ENCODE measurements around the gene HEATR5A.
"Not testable (repeated sequence)": the region's sequence is repeated elsewhere in the genome, so short reads cannot be mapped to it uniquely, and the experiment has no call there.

HEATR5A gene

DNA sequence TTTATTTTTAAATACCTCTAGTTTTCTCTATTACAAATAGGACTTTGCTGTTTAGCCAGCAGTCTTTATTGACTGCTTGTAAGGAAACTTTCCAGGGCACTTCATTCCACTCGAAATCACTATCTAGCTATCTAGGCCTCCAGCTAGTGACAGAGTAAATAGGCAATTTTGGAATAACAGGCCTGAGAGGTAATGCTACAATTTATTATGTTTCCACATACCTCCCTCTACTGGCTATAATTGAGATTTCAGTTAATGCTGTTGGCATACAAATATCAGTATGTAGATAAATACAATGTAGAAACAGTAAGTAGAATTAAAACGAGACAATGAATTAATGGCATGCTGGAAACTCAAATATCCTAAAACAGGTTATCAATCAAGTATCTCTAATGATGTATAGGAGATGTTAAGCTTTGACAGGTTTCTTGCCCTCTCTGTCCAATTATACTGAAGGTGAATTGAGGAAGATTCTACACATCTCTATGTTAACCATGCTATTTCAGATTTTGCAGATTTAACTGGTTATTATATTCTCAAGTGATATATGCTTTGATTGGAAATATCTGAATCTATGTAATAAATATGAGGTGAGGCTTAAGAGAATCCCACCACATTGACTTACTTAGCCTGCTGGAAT is 29.7 kb upstream of the HEATR5A start:
- TF ChIP-seq, protein P1, sequence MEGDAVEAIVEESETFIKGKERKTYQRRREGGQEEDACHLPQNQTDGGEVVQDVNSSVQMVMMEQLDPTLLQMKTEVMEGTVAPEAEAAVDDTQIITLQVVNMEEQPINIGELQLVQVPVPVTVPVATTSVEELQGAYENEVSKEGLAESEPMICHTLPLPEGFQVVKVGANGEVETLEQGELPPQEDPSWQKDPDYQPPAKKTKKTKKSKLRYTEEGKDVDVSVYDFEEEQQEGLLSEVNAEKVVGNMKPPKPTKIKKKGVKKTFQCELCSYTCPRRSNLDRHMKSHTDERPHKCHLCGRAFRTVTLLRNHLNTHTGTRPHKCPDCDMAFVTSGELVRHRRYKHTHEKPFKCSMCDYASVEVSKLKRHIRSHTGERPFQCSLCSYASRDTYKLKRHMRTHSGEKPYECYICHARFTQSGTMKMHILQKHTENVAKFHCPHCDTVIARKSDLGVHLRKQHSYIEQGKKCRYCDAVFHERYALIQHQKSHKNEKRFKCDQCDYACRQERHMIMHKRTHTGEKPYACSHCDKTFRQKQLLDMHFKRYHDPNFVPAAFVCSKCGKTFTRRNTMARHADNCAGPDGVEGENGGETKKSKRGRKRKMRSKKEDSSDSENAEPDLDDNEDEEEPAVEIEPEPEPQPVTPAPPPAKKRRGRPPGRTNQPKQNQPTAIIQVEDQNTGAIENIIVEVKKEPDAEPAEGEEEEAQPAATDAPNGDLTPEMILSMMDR (IDR thresholded peaks at IDR 0.05; ENCODE audit: extremely low read depth, missing control alignments) = peak; percentile 47
- peak; percentile 25 for DNase-seq (ENCODE audit: low spot score)

DNA sequence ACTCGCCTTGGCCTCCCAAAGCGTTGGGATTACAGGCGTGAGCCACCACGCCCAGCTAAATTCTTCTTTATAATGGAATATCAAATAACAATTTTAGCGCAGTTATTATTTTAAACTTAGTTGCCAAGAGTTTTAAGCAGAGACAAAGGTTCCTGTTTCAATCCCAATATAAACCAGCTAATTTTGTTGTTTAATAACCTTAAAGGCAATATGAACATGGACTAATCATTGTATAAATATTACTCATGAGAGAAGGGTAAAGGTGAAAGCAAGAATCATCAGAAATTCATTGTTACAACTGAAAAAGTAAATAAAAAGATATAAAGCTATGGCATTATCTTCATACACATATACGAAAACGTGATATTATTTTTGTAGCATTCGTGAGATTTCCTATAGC is 28.8 kb upstream of the HEATR5A start:
- DNase-seq (ENCODE audit: low spot score) = no peak
- TF ChIP-seq, protein P1 (IDR thresholded peaks at IDR 0.05; ENCODE audit: extremely low read depth, missing control alignments) = no peak

DNA sequence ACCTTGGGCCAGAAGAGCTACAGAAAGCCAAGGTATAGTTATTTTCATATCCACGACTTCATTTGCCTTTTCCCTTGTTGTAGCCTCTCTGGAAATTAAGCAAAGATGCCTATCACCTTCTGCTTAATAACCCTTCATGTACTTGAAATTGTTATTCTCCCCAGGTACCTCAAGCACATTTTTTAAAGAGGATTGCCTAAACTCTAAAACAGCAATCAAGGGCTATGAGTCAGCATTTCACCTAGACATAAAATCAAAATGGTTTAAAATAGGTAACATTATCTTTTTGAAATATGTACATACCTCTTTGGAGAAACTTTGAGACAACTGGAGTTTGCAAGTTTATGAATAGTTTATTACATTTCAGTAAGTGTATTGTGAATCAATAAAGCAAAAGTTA is 25.4 kb upstream of the HEATR5A start:
- no peak for DNase-seq (ENCODE audit: low spot score)
- TF ChIP-seq, protein P1 (IDR thresholded peaks at IDR 0.05; ENCODE audit: extremely low read depth, missing control alignments) = no peak

DNA sequence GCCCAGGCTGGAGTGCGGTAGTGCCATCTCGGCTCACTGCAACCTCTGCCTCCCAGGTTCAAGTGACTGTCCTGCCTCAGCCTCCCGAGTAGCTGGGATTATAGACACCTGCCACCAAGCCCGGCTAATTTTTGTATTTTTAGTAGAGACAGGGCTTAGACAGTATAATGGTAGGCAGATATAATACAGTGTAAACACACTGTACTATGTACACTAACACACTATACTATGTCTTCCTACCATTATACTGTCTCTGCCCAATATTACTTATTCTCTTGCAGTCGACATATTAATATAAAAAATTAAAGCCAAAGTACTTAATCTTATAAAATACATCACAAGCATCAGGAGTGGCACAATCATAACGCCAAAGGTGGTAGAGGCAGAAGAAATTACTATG is 21.9 kb upstream of the HEATR5A start:
- DNase-seq (ENCODE audit: low spot score) = no peak
- TF ChIP-seq, protein P1 (IDR thresholded peaks at IDR 0.05; ENCODE audit: extremely low read depth, missing control alignments) = no peak

DNA sequence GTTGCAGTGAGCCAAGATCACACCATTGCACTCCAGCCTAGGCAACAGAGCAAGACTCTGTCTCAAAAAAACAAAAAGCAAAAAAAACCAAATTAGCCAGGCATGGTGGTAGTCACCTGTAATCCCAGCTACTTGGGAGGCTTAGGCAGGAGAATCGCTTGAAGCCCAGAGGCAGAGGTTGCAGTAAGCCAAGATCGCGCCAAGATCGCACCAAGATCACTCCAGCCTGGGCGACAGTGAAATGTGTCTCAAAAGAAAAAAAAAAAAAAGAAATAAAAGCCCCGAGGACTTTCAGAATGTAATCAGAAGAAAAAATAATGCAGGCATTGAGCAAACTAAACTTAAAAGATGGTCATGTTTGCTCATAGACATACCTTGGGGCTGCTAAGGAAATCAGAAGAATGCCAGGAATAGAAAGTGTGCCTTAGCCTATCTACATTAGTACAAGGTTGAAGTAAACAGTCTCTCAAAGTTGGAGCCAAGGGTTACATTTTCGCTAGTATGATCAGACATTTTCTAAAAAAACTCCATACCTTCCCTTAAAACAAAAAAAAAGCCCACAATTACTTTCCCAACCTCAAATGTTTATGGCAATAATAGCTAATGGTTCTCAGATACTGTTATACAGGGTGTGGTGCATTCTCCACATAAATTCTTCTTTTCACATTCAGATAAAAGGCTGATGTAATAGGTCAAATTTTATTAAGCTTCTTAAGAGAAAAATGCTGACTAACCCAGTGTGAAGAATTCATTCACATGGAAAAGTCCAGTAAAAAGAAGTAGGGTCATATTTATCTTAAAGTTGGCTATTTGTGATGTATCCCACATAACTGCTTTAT is 21.1 kb upstream of the HEATR5A start:
- TF ChIP-seq, protein P1 (IDR thresholded peaks at IDR 0.05; ENCODE audit: extremely low read depth, missing control alignments) = no peak
- DNase-seq (ENCODE audit: low spot score) = no peak

DNA sequence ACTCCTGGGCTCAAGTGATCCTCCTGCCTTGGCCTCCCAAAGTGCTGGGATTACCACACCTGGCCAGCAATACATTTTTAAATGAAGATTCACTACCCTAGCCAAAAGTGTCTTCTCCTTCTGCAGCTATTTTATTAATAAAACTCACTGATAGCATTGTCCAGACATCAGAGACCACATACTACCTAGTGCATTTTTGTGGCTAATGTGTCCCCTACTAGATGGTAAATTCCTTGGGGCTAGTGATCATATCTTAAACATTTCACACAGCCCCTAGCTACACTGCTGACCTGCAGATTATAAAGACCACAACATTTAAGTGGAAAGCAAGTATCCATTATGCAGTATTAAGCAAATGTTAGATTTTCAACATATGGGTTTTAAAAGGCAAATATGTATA is 19.9 kb upstream of the HEATR5A start:
- TF ChIP-seq, protein P1 (IDR thresholded peaks at IDR 0.05; ENCODE audit: extremely low read depth, missing control alignments) = no peak
- DNase-seq (ENCODE audit: low spot score) = no peak

DNA sequence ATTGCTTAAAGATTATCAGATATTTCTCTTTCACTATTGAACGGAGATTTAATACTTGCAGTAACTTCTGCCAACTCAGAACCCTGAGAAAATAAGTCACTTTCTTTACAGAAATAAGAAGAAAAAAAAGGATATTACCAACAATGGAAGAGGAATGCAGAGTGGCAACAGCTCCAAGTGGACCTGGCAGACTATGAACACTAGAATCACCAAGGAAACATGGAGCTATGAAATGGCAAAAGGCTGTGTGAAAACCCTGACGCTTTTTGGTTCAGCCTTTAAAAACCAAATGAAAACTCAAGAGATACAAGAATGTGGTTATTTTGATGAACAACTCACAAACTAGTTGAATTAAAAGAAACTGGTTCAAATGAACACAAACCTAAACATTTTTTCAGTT is 19.2 kb upstream of the HEATR5A start:
- TF ChIP-seq, protein P1 (IDR thresholded peaks at IDR 0.05; ENCODE audit: extremely low read depth, missing control alignments) = no peak
- DNase-seq (ENCODE audit: low spot score) = no peak

DNA sequence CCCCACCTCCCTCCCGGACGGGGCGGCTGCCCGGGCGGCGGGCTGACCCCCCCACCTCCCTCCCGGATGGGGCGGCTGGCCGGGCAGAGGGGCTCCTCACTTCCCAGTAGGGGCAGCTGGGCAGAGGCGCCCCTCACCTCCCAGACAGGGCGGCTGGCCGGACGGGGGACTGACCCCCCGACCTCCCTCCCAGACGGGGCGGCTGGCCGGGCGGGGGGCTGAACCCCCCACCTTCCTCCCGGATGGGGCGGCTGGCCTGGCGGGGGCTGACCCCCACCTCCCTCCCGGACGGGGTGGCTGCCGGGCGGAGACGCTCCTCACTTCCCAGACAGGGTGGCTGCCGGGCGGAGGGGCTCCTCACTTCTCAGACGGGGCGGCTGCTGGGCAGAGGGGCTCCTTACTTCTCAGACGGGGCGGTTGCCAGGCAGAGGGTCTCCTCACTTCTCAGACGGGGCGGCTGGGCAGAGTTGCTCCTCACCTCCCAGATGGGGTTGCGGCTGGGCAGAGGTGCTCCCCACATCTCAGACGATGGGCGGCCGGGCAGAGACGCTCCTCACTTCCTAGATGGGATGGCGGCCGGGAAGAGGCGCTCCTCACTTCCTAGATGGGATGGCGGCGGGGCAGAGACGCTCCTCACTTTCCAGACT is 16.8 kb upstream of the HEATR5A start:
- DNase-seq (ENCODE audit: low spot score) = not testable (repeated sequence)
